SKM-1 (cell line): ENCODE results near the gene ITGB8.

ENCODE experiments used
- DNase-seq: peaks from one replicate; lab custom pipeline; 2025; ENCODE audit not compliant: unreplicated experiment; lab: John Stamatoyannopoulos, UW

The ITGB8 gene

GRCh38 chr7:20456701-20457100 is 126.0 kb downstream of the ITGB8 start:
- DNase-seq = no peak

GRCh38 chr7:20458521-20458920 is 127.8 kb downstream of the ITGB8 start:
- no peak for DNase-seq

- no peak for DNase-seq
Observed at GRCh38 chr7:20459419-20459818, 128.7 kb downstream of the ITGB8 start.

GRCh38 chr7:20464891-20465290 is 134.2 kb downstream of the ITGB8 start:
- no peak for DNase-seq
